ENCODE measurements around the gene GTF3C4. TPM values are rescaled to one million over a fixed set of nuclear protein-coding genes. Genes with fewer than 3 reads are reported as not detected.

GTF3C4 gene
- total RNA-seq, 3 donors from 2014 or later, result 10.5 to 16.6 (median 11.4) TPM

DNA sequence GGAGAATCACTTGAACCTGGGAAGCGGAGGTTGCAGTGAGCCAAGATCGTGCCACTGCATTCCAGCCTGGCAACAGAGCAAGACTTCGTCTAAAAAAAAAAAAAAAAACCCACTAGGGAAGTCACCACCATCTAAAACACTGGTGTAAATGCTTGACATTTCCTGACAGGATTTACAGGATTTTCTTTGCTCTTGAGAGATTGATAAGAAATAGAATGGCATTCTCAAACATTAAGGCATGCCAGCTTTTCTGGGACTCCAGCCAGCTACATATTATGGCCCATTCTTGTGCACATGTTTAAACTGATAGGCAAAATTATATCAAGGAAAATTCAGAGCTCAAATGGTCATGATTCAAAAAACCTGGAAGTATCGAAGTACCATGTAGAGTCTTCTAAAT, 28.7 kb downstream of the GTF3C4 start:
- no peak for ATAC-seq
- DNase-seq, result peak in 1 of 3 donors; percentile 69
- intact Hi-C loops (cut with DNase I, micrococcal nuclease), result no loop called here
- no peak for TF ChIP-seq CTCF (IDR thresholded peaks at IDR 0.05)
- H3K4me3 ChIP-seq, result no peak overlapping the region
- no peaks in the 10 kb centered on the region for H3K36me3 ChIP-seq (ENCODE audit: low read depth)
- H3K4me1 ChIP-seq (ENCODE audit: low read depth), result no peaks in the 10 kb centered on the region
- peaks cover 19% of the 10 kb centered on the region for H3K9me3 ChIP-seq

GRCh38 chr9:132699956-132700355, 29.7 kb downstream of the GTF3C4 start:
- Histone ChIP-seq H3K36me3 (ENCODE audit: low read depth) (no peaks in the 10 kb centered on the region), H3K9me3 (peaks cover 19% of the 10 kb centered on the region), H3K4me1 (ENCODE audit: low read depth) (no peaks in the 10 kb centered on the region), H3K4me3 (no peak overlapping the region)
- ATAC-seq (no peak), DNase-seq (no peak)
- TF ChIP-seq CTCF (IDR thresholded peaks at IDR 0.05), result no peak
- intact Hi-C loops (cut with DNase I, micrococcal nuclease), result no loop called here

DNA sequence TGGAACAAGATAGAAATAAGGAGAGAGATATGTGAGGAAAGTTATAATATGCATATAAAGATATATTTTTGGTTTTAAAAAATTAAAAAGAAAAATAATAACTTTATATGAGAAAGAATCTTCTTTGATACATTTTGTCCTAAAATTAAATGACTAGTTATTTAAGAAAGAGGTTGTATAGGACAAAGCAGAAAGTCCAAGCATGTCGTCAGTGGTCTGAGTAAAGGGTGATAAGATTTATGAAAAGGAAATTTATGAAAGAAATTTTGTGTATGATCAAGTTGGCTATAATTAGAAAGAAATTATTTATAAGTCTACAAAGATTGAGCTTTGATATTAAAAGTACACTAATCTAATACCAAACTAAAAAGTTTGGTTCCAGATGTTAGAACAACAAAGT, 32.0 kb downstream of the GTF3C4 start:
- ATAC-seq, result no peak
- TF ChIP-seq CTCF (IDR thresholded peaks at IDR 0.05), result no peak

GRCh38 chr9:132703336-132703735, 33.1 kb downstream of the GTF3C4 start:
- Histone ChIP-seq H3K9me3 (no peaks in the 10 kb centered on the region), H3K4me3 (no peak overlapping the region), H3K36me3 (ENCODE audit: low read depth) (no peaks in the 10 kb centered on the region), H3K4me1 (ENCODE audit: low read depth) (no peaks in the 10 kb centered on the region)
- intact Hi-C loops (cut with DNase I, micrococcal nuclease), result no loop called here
- no peak for ATAC-seq
- no peak for TF ChIP-seq CTCF (IDR thresholded peaks at IDR 0.05)
- DNase-seq, result no peak

More for the DNA sequence above, 32.0 kb downstream of the GTF3C4 start:
- Histone ChIP-seq H3K36me3 (ENCODE audit: low read depth) (no peaks in the 10 kb centered on the region), H3K4me1 (ENCODE audit: low read depth) (no peaks in the 10 kb centered on the region), H3K4me3 (no peak overlapping the region), H3K9me3 (peaks cover 10% of the 10 kb centered on the region)
- DNase-seq, result no peak
- intact Hi-C loops (cut with DNase I, micrococcal nuclease), result no loop called here

GRCh38 chr9:132708239-132708638, 38.0 kb downstream of the GTF3C4 start:
- H3K36me3 ChIP-seq (ENCODE audit: low read depth), result no peaks in the 10 kb centered on the region
- intact Hi-C loops (cut with DNase I, micrococcal nuclease), result no loop called here
- no peak for ATAC-seq
- no peak for TF ChIP-seq CTCF (IDR thresholded peaks at IDR 0.05)
- no peak for DNase-seq
- H3K4me1 ChIP-seq (ENCODE audit: low read depth), result no peaks in the 10 kb centered on the region
- no peaks in the 10 kb centered on the region for H3K9me3 ChIP-seq
- H3K4me3 ChIP-seq, result no peak overlapping the region

DNA sequence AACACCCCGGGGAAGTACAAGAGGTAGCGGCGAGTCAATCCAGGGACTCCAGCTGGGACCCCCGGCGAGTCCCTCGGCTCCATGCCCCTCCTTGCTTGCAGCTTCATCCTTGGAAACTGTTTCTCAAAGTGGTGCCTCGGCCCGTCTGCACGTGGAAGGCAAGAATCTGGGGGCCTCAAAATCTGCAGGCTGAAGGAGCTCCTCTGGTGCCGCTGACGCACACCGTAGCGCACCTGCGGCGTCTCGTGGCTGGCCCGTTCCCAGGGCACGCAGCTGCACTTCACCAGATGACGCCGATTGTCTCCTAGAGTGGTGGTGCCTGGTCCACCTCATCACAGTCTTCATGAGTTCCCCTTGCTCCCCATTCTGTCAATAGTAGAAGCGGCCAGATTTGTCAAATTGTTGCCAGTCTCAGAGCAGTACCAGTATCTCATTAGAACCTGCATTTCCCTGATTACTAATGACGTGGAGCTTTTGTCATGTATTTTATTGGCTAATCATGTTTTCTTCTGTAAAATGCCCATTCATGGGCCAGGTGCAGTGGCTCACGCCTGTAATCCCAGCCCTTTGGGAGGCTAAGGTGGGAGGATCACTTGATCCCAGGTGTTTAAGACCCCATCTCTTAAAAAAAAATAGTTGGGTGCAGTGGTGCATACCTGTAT, 38.6 kb downstream of the GTF3C4 start:
- Histone ChIP-seq H3K4me3 (no peak overlapping the region), H3K9me3 (no peaks in the 10 kb centered on the region), H3K36me3 (ENCODE audit: low read depth) (no peaks in the 10 kb centered on the region), H3K4me1 (ENCODE audit: low read depth) (no peaks in the 10 kb centered on the region)
- intact Hi-C loops (cut with DNase I, micrococcal nuclease), result no loop called here
- ATAC-seq (no peak), DNase-seq (no peak)
- TF ChIP-seq CTCF (IDR thresholded peaks at IDR 0.05), result no peak

Data from mucosa of descending colon (tissue), 3 donors.